HG03558 (cell line): ENCODE data around the gene KLK1.
"Not testable (repeated sequence)": the region's sequence is repeated elsewhere in the genome, so short reads cannot be mapped to it uniquely, and the experiment has no call there.

ENCODE experiments used
- ATAC-seq: cut with Tn5 transposase; IDR thresholded peaks from one replicate; pipeline ENCODE4 v1.9.1; 2021; ENCODE audit warnings: moderate number of reproducible peaks; ENCODE audit not compliant: unreplicated experiment; ENCODE audit errors: extremely low read depth

KLK1 gene

DNA sequence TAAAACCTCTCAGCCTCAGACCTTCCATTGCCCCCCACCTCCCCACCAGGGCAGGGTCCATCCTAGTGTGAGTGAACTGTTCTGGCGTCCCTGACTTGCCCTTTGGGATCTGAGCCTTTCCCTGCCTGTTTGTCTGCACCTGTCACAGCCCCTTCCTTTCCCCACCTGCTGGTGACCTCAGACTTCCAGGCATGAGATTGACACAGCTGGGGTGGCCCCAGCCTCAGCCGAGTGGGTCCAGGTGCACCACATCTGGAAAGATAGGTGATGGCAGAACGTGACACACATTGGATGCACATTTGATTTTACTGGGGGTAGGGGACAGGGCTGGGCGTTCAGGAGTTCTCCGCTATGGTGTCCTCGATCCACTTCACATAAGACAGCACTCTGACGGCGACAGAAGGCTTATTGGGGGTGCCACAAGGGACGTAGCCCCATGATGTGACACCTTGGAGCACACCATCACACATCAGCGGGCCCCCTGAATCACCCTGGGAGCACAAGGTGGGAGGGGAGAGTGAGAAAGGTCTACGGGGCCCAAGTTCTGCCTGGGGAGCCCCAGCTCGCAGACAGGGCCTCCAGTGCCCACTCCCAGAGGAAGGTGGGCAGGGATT, 4.6 kb downstream of the KLK1 start:
- no peak for ATAC-seq

GRCh38 chr19:50817941-50818858, 5.4 kb downstream of the KLK1 start:
- ATAC-seq: no peak

GRCh38 chr19:50815439-50815838, 8.1 kb downstream of the KLK1 start:
- ATAC-seq: no peak

GRCh38 chr19:50814883-50815282, 8.7 kb downstream of the KLK1 start:
- ATAC-seq: no peak

DNA sequence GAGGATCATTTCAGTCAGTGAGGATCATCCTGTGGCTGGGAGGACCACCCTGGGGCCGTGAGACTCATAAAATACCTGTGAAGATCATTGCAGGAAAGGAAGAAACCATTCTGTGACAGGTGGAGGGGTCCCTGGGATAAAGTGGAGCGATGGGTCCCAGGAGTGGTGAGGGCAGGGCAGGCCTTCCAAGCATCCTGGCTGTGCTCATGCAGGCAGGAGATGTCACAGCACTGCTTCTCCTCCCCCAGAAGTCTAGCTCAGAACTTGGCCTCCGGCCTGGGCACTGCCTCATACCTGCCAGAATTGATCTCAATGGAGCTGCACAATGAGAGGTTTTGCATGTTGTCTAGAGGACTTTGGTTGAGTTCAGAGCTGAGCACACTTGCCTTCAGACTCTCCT, 11.1 kb downstream of the KLK1 start:
- ATAC-seq: no peak

- ATAC-seq: not testable (repeated sequence)
These were observed 11.9 kb downstream of the KLK1 start for GRCh38 chr19:50811622-50812238.

GRCh38 chr19:50808856-50809255, 14.7 kb downstream of the KLK1 start:
- no peak for ATAC-seq

- peak; percentile 78 for ATAC-seq
These were observed 18.9 kb downstream of the KLK1 start for GRCh38 chr19:50804420-50805272.

- no peak for ATAC-seq
These were observed 19.8 kb downstream of the KLK1 start for GRCh38 chr19:50803633-50804419.

GRCh38 chr19:50801107-50801506, 22.5 kb downstream of the KLK1 start:
- no peak for ATAC-seq

- ATAC-seq: no peak
These were observed 24.1 kb downstream of the KLK1 start for GRCh38 chr19:50799547-50799851.

- no peak for ATAC-seq
These were observed 24.7 kb downstream of the KLK1 start for GRCh38 chr19:50798659-50799546.

DNA sequence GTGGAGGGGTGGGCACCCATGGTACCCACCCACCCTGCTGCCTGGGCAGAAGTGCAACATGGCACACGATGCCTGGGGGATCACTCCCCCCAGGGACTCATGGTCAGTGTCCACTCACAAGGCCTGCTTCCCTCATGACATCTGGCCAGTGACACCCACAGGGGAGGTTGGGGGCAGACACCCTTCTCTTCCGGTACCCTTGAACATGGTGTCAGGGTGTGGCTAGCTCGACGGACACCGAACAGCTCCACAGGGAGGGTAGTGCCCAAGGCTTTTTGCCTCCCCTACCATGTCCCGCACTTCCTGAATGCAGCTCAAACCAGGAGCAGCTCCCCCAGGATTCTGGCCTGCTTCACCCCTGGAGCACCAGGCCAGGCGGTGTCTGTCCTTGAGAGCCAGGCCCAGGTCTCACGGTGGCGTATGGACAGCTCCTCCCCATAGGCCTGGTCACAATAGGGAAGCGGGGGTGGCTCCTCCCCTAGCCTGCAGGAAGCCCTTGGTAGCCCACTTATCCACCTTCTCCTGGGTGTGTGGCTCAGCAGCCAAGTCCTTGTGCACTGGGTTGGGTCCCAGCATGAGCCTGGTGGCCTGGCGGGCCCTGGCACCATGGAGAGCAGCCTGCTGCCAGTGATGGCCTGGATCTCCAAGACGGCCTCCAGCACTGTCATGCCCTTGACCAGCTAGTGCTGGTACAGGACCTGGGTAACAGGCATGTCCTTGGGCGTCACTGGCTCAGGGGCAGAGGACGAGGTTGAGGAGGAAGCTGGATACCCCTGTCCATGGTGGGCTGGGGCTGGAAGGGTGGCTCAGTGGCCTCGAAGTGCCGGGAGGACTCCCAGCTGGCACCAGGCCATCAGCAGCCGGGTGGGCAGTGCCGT, 25.6 kb downstream of the KLK1 start:
- ATAC-seq: no peak

- no peak for ATAC-seq
These were observed 26.2 kb downstream of the KLK1 start for GRCh38 chr19:50797429-50797780.

- no peak for ATAC-seq
These were observed 26.8 kb downstream of the KLK1 start for GRCh38 chr19:50796634-50797428.

- ATAC-seq: no peak
These were observed 27.4 kb downstream of the KLK1 start for GRCh38 chr19:50796128-50796633.

- no peak for ATAC-seq
These were observed 27.9 kb downstream of the KLK1 start for GRCh38 chr19:50795664-50796073.
